Measurements from ENCODE around the gene NTSR1. TPM values are rescaled to one million over a fixed set of nuclear protein-coding genes. Genes with fewer than 3 reads are reported as not detected.

The NTSR1 gene
- total and polyA plus RNA-seq, 2 donors (not counting 1 experiment from before 2014, with no cell fraction given) = not detected

GRCh38 chr20:62676976-62677375 lies 31.7 kb upstream of the NTSR1 start:
- no peak overlapping the region for H3K27ac Mint-ChIP-seq

DNA sequence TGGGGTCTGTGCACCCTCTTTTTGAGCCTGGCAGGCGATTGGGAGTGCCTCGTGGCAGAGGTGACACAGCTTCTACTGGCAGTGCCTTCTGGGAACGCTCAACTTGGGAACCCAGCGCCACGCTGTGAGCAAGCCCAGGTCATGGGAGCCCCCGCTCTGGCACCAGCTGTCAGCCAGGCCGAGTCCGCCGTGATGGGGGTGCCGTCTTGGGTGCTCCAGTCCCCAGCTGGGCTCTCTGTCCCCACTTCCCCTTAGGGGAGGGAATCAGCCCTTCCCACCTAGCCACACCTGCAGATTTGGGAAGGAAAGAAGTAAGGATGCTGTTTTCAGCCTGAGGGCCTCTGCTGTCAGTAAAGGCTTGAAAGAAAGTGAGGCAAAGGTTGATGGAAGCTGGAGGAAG lies 31.0 kb upstream of the NTSR1 start:
- peaks cover 2% of the 10 kb centered on the region for H3K4me1 Mint-ChIP-seq
- ATAC-seq (ENCODE audit: low read depth) (no peak), DNase-seq (no peak)
- TF ChIP-seq, protein P1, sequence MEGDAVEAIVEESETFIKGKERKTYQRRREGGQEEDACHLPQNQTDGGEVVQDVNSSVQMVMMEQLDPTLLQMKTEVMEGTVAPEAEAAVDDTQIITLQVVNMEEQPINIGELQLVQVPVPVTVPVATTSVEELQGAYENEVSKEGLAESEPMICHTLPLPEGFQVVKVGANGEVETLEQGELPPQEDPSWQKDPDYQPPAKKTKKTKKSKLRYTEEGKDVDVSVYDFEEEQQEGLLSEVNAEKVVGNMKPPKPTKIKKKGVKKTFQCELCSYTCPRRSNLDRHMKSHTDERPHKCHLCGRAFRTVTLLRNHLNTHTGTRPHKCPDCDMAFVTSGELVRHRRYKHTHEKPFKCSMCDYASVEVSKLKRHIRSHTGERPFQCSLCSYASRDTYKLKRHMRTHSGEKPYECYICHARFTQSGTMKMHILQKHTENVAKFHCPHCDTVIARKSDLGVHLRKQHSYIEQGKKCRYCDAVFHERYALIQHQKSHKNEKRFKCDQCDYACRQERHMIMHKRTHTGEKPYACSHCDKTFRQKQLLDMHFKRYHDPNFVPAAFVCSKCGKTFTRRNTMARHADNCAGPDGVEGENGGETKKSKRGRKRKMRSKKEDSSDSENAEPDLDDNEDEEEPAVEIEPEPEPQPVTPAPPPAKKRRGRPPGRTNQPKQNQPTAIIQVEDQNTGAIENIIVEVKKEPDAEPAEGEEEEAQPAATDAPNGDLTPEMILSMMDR (IDR thresholded peaks at IDR 0.05) = no peak
- no peak for TF ChIP-seq EZH2 (IDR thresholded peaks at IDR 0.05; ENCODE audit: borderline replicate concordance, insufficient read depth, low read depth, low read length, poor library complexity, severe bottlenecking)
- peaks cover 5% of the 10 kb centered on the region for H3K27me3 Mint-ChIP-seq
- ChIA-PET POLR2A (no interaction called here), CTCF (interaction anchor here (0.7 kb wide), 1 partner anchor 126 kb away, joined by 3 read pairs; no protein-coding TSS in a partner anchor)
- H3K27ac Mint-ChIP-seq = peak overlapping the region; percentile 6
- no peaks in the 10 kb centered on the region for H3K4me1 ChIP-seq (ENCODE audit: control insufficient read depth in 2 of 2, insufficient read depth in 2 of 2, low read length in 2 of 2)
- H3K9me3 ChIP-seq (ENCODE audit: control extremely low read depth in 1 of 3, control insufficient read depth in 2 of 3, insufficient read depth in 1 of 3, low read length in 2 of 3) = peaks cover 0 to 2% (median 0%) of the 10 kb centered on the region in 3 donors
- no peaks in the 10 kb centered on the region for H4K20me1 ChIP-seq (ENCODE audit: control insufficient read depth, insufficient read depth, low read length, poor library complexity, severe bottlenecking)
- H3K27ac ChIP-seq (ENCODE audit: low read length in 2 of 2) = no peak overlapping the region
- H2AFZ ChIP-seq (ENCODE audit: insufficient read depth, low read depth, low read length, poor library complexity, severe bottlenecking) = no peak overlapping the region
- no peak overlapping the region for H3K4me3 Mint-ChIP-seq
- intact Hi-C loops (cut with micrococcal nuclease) = no loop called here
- no peak overlapping the region for H3K9ac ChIP-seq (ENCODE audit: low read length)
- H3K4me3 ChIP-seq (ENCODE audit: control extremely low read depth in 1 of 5, extremely low read depth in 1 of 5, insufficient read depth in 1 of 5, low read depth in 2 of 5, low read length in 4 of 5) = no peak overlapping the region
- H3K36me3 ChIP-seq (replicated peaks in 1 of 2; ENCODE audit: control extremely low read depth in 1 of 2, control insufficient read depth in 1 of 2, extremely low read depth in 1 of 2, insufficient read depth in 2 of 2, low read length in 1 of 2) = no peaks in the 10 kb centered on the region
- 70% methylated on average over 8 of the region's 10 CpGs for WGBS (ENCODE audit: insufficient coverage)
- H3K27me3 ChIP-seq (replicated peaks in 1 of 4; ENCODE audit: control extremely low read depth in 1 of 4, control insufficient read depth in 3 of 4, insufficient read depth in 4 of 4, low read length in 3 of 4) = no peaks in the 10 kb centered on the region
- peaks cover 6% of the 10 kb centered on the region for H3K9me3 Mint-ChIP-seq (ENCODE audit: insufficient read depth)
- H3K4me2 ChIP-seq (replicated peaks; ENCODE audit: low read depth, low read length, poor library complexity, severe bottlenecking) = no peak overlapping the region
- H3K79me2 ChIP-seq (ENCODE audit: control insufficient read depth, insufficient read depth, low read length) = no peaks in the 10 kb centered on the region

More at GRCh38 chr20:62676976-62677375, 31.7 kb upstream of the NTSR1 start:
- Histone ChIP-seq H4K20me1 (ENCODE audit: control insufficient read depth, insufficient read depth, low read length, poor library complexity, severe bottlenecking) (no peaks in the 10 kb centered on the region), H3K27ac (ENCODE audit: low read length in 2 of 2) (no peak overlapping the region), H2AFZ (ENCODE audit: insufficient read depth, low read depth, low read length, poor library complexity, severe bottlenecking) (no peak overlapping the region), H3K79me2 (ENCODE audit: control insufficient read depth, insufficient read depth, low read length) (no peaks in the 10 kb centered on the region), H3K4me2 (replicated peaks; ENCODE audit: low read depth, low read length, poor library complexity, severe bottlenecking) (no peak overlapping the region), H3K4me1 (ENCODE audit: control insufficient read depth in 2 of 2, insufficient read depth in 2 of 2, low read length in 2 of 2) (no peaks in the 10 kb centered on the region), H3K27me3 (replicated peaks in 1 of 4; ENCODE audit: control extremely low read depth in 1 of 4, control insufficient read depth in 3 of 4, insufficient read depth in 4 of 4, low read length in 3 of 4) (no peaks in the 10 kb centered on the region), H3K9ac (ENCODE audit: low read length) (no peak overlapping the region), H3K9me3 (ENCODE audit: control extremely low read depth in 1 of 3, control insufficient read depth in 2 of 3, insufficient read depth in 1 of 3, low read length in 2 of 3) (peaks cover 0 to 2% (median 0%) of the 10 kb centered on the region in 3 donors), H3K4me3 (ENCODE audit: control extremely low read depth in 1 of 5, extremely low read depth in 1 of 5, insufficient read depth in 1 of 5, low read depth in 2 of 5, low read length in 4 of 5) (no peak overlapping the region), H3K36me3 (replicated peaks in 1 of 2; ENCODE audit: control extremely low read depth in 1 of 2, control insufficient read depth in 1 of 2, extremely low read depth in 1 of 2, insufficient read depth in 2 of 2, low read length in 1 of 2) (no peaks in the 10 kb centered on the region)
- ATAC-seq (ENCODE audit: low read depth) (no peak), DNase-seq (no peak)
- peaks cover 6% of the 10 kb centered on the region for H3K9me3 Mint-ChIP-seq (ENCODE audit: insufficient read depth)
- H3K4me3 Mint-ChIP-seq = no peak overlapping the region
- no peak for TF ChIP-seq EZH2 (IDR thresholded peaks at IDR 0.05; ENCODE audit: borderline replicate concordance, insufficient read depth, low read depth, low read length, poor library complexity, severe bottlenecking)
- TF ChIP-seq, protein P1 (IDR thresholded peaks at IDR 0.05) = no peak
- ChIA-PET CTCF (no interaction called here), POLR2A (no interaction called here)
- intact Hi-C loops (cut with micrococcal nuclease) = no loop called here
- peaks cover 2% of the 10 kb centered on the region for H3K4me1 Mint-ChIP-seq
- 94% methylated on average over 7 of the region's 9 CpGs for WGBS (ENCODE audit: insufficient coverage)
- peaks cover 5% of the 10 kb centered on the region for H3K27me3 Mint-ChIP-seq

All from B cell (primary cell).